NB4 (cell line): ENCODE results near the gene DSTN.

Source experiments
- MYC ChIP-seq: IDR thresholded peaks from 2 replicates; pipeline ENCODE4 v1.6.1; 2011; ENCODE audit warnings: low read depth, low read length
- POLR2A ChIP-seq: IDR thresholded peaks from 2 replicates; pipeline ENCODE4 v1.6.1; 2011; ENCODE audit warnings: mild to moderate bottlenecking; ENCODE audit not compliant: insufficient read length; ENCODE audit errors: extremely low read depth
- TF ChIP-seq, protein P1 (sequence below): IDR thresholded peaks from one replicate; pipeline ENCODE4 v1.5.1; 2012; ENCODE audit warnings: low read depth, low read length
- TF ChIP-seq, protein P2 (sequence below): IDR thresholded peaks from 2 replicates; pipeline ENCODE4 v1.6.1; 2011; ENCODE audit warnings: low read depth, low read length

DNA sequence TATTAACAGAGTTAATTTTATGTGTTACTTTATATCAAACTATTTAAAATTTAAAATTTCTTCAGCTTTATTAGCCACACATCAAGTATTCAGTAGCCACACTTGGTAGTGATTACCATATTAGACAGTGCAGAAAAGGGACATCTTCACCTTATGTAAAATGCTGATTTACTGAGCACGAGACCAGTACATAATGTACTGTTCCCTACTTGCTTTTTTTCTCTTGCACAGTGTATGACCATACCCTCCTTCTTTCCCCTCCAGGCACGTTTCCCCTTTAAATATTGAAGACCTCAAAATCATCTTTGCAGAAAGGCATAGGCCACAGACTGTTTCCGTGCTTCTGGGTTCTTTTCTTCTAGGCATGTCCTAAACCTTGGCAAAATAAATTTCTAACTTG lies 17.9 kb downstream of the DSTN start:
- TF ChIP-seq, protein P1, sequence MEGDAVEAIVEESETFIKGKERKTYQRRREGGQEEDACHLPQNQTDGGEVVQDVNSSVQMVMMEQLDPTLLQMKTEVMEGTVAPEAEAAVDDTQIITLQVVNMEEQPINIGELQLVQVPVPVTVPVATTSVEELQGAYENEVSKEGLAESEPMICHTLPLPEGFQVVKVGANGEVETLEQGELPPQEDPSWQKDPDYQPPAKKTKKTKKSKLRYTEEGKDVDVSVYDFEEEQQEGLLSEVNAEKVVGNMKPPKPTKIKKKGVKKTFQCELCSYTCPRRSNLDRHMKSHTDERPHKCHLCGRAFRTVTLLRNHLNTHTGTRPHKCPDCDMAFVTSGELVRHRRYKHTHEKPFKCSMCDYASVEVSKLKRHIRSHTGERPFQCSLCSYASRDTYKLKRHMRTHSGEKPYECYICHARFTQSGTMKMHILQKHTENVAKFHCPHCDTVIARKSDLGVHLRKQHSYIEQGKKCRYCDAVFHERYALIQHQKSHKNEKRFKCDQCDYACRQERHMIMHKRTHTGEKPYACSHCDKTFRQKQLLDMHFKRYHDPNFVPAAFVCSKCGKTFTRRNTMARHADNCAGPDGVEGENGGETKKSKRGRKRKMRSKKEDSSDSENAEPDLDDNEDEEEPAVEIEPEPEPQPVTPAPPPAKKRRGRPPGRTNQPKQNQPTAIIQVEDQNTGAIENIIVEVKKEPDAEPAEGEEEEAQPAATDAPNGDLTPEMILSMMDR, result no peak
- no peak for TF ChIP-seq POLR2A
- TF ChIP-seq, protein P2, sequence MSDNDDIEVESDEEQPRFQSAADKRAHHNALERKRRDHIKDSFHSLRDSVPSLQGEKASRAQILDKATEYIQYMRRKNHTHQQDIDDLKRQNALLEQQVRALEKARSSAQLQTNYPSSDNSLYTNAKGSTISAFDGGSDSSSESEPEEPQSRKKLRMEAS, result no peak
- TF ChIP-seq MYC, result no peak
